Thoracic aorta (tissue), 2 donors: Measurements from ENCODE around the gene PRR15L. TPM values are rescaled to one million over a fixed set of nuclear protein-coding genes. Genes with fewer than 3 reads are reported as not detected.

Experiments
- ATAC-seq: fragments of 150-250 bp; one replicate; pipeline ENCODE4 v1.8.0; 2017; ENCODE audit warnings: low read depth; ENCODE audit not compliant: insufficient number of reproducible peaks, low FRiP score
- DNase-seq: peaks from one replicate; pipeline ENCODE4 v3.0.0-alpha.2; 2020; ENCODE audit warnings: low spot score
- H3K27ac ChIP-seq, 2 donors: fragments of 200-600 bp; sonication (generic); 1 replicate in 1 of 2; 2 replicates in 1 of 2; pipeline ENCODE4 v1.5.1; 2016; ENCODE audit warnings: mild to moderate bottlenecking in 2 of 2, moderate library complexity in 2 of 2
- H3K27me3 ChIP-seq: fragments of 200-600 bp; sonication (generic); replicated peaks from 2 replicates; pipeline ENCODE4 v1.6.0; 2016; ENCODE audit warnings: mild to moderate bottlenecking; ENCODE audit not compliant: insufficient read depth
- H3K36me3 ChIP-seq: fragments of 200-600 bp; sonication (generic); one replicate; pipeline ENCODE4 v1.5.1; 2016
- H3K4me1 ChIP-seq, 2 donors: fragments of 200-600 bp; sonication (generic); 1 replicate in 1 of 2; 2 replicates in 1 of 2; pipeline versions ENCODE4 v1.5.1 to v1.6.0; 2016; ENCODE audit warnings: low read depth in 2 of 2, mild to moderate bottlenecking in 1 of 2; ENCODE audit not compliant: control insufficient read depth in 1 of 2
- H3K4me3 ChIP-seq: fragments of 200-600 bp; sonication (generic); 2 replicates; pipeline ENCODE4 v1.5.1; 2016; ENCODE audit warnings: mild to moderate bottlenecking
- H3K9me3 ChIP-seq: fragments of 200-600 bp; sonication (generic); 2 replicates; pipeline ENCODE4 v1.5.1; 2016
- CTCF ChIP-seq: fragments of 200-600 bp; sonication (generic); IDR thresholded peaks from one replicate; pipeline ENCODE4 v1.5.1; 2019; ENCODE audit warnings: antibody characterized with exemption
- total RNA-seq, 2 donors: library from RNA; depleted of rRNA; stranded (reverse); fragments of >200 nt; gene quantifications; one replicate each; pipeline versions ENCODE4 v1.1.0 to v1.2.3, GENCODE V29; 2016

PRR15L gene
- total RNA-seq, 2 donors from 2014 or later = 1.4 TPM; not detected in 1

DNA sequence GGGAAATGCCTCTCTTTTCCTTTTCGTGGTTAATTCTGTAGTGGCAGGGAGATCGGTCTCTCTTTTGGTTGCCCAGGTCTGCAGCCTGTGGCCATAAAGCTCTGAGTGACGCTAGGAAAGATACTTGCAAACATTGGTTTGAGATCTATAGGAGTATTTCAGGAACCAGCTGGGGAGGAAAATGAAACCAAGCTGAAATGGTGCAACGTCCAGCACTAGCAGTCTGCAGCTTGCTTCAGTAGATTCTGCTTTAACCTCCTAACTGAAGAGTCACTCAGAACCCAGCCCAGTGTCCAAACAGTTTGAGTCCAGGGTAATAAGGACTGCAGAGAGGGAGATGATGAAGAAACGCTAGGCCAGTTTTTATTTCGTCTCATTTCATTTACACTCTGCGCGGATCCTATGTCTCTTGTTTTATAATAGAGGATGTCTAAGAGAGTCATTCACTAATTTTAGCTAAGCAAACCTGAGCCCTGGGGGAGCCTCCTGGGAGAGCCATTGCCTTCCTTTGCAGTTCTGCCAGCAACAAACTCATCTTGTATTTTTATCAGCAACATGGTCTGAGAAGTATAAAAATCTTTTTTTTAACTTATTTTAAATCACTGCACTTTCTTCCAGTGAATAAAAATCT, 49.6 kb downstream of the PRR15L start:
- peak overlapping the region; percentile 95 for H3K27ac ChIP-seq
- H3K9me3 ChIP-seq = no peaks in the 10 kb centered on the region
- peak overlapping the region; percentile 47 for H3K4me3 ChIP-seq
- ATAC-seq (no peak), DNase-seq (no peak)
- H3K4me1 ChIP-seq = peaks cover 49 to 77% of the 10 kb centered on the region in 2 donors
- no peaks in the 10 kb centered on the region for H3K36me3 ChIP-seq
- no peak for TF ChIP-seq CTCF
- no peaks in the 10 kb centered on the region for H3K27me3 ChIP-seq

DNA sequence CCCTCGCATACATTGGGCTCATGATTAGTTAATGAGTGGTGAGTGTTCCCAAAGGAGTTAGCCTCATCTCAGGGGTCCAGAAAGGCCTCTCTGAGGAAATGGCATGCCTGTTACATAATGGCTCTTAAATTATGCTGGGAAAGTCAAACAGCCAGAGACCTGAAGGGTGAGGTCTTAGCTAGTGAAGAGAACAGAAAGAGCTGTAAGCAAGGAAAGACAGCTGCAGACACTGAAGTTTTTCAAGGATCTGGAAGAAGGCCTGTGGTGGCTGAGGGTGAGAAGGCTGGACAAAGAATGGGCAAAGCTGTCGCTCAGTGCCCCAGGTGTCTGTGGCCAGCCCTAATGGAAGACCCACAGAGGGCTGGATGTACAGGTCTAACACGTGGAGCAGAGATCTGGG, 51.2 kb downstream of the PRR15L start:
- no peak for TF ChIP-seq CTCF
- no peak for DNase-seq
- no peaks in the 10 kb centered on the region for H3K9me3 ChIP-seq
- H3K36me3 ChIP-seq = no peaks in the 10 kb centered on the region
- no peaks in the 10 kb centered on the region for H3K27me3 ChIP-seq
- no peak overlapping the region for H3K4me3 ChIP-seq
- H3K27ac ChIP-seq = peak overlapping the region; percentile 95
- no peak for ATAC-seq
- H3K4me1 ChIP-seq = peaks cover 51 to 90% of the 10 kb centered on the region in 2 donors

- peak; percentile 74 for ATAC-seq
- Histone ChIP-seq H3K9me3 (no peaks in the 10 kb centered on the region), H3K27me3 (no peaks in the 10 kb centered on the region), H3K27ac (peak overlapping the region; percentile 95), H3K4me1 (peaks cover 62 to 96% of the 10 kb centered on the region in 2 donors), H3K4me3 (peak overlapping the region; percentile 55), H3K36me3 (no peaks in the 10 kb centered on the region)
- TF ChIP-seq CTCF = no peak
- peak; percentile 51 for DNase-seq
These were observed 52.4 kb downstream of the PRR15L start for GRCh38 chr17:47905221-47905733.

- ATAC-seq (no peak), DNase-seq (no peak)
- H3K9me3 ChIP-seq = no peaks in the 10 kb centered on the region
- no peaks in the 10 kb centered on the region for H3K36me3 ChIP-seq
- H3K4me1 ChIP-seq = peaks cover 53 to 95% of the 10 kb centered on the region in 2 donors
- H3K4me3 ChIP-seq = no peak overlapping the region
- no peak for TF ChIP-seq CTCF
- H3K27ac ChIP-seq = peak overlapping the region; percentile 50 to 74
- H3K27me3 ChIP-seq = no peaks in the 10 kb centered on the region
These were observed 55.5 kb downstream of the PRR15L start for GRCh38 chr17:47902039-47902744.

Other genes starting within 250 kb of the PRR15L start
- gene TBX21, start 224.6 kb downstream of the PRR15L start, total RNA-seq = 1 to 10 TPM in 1 of 2 donors, not detected in 1; 1.8 TPM
- 10 to 100 TPM; 15.5 to 20.0 TPM for gene OSBPL7, start 136.1 kb downstream of the PRR15L start, total RNA-seq
- gene MRPL10, start 126.3 kb downstream of the PRR15L start, total RNA-seq = 10 to 100 TPM; 25.8 to 34.8 TPM
- gene LRRC46, start 126.2 kb downstream of the PRR15L start, total RNA-seq = under 1 TPM in 1 of 2 donors, not detected in 1; 0.42 TPM
- gene SCRN2, start 116.6 kb downstream of the PRR15L start, total RNA-seq = 10 to 100 TPM; 22.9 to 29.3 TPM
- gene SP6, start 106.7 kb downstream of the PRR15L start, total RNA-seq = not detected
- gene SP2, start 61.6 kb downstream of the PRR15L start, total RNA-seq = 10 to 100 TPM in 1 of 2 donors, 1 to 10 TPM in 1; 6.4 to 10.9 TPM
- gene PNPO, start 16.3 kb downstream of the PRR15L start, total RNA-seq = 10 to 100 TPM; 16.9 to 28.9 TPM
- 100 to 1,000 TPM; 125 to 192 TPM for gene CDK5RAP3, start 13.2 kb upstream of the PRR15L start, total RNA-seq
- 10 to 100 TPM; 46.8 to 70.9 TPM for gene COPZ2, start 79.9 kb upstream of the PRR15L start, total RNA-seq
- gene NFE2L1, start 90.5 kb upstream of the PRR15L start, total RNA-seq = 100 to 1,000 TPM; 131 to 155 TPM
- gene CBX1, start 143.6 kb upstream of the PRR15L start, total RNA-seq = 10 to 100 TPM; 35.7 to 36.1 TPM
- gene SNX11, start 149.9 kb upstream of the PRR15L start, total RNA-seq = 10 to 100 TPM; 12.0 to 15.4 TPM